Fibroblast of skin of back (primary cell): ENCODE data around the gene GPER1. TPM values are rescaled to one million over a fixed set of nuclear protein-coding genes. Genes with fewer than 3 reads are reported as not detected.
A peak's percentile ranks its signal among the peaks of the same experiment; 100 is the strongest.
"Not testable (repeated sequence)": the region's sequence is repeated elsewhere in the genome, so short reads cannot be mapped to it uniquely, and the experiment has no call there.

Source experiments
- DNase-seq: peaks from one replicate; pipeline ENCODE4 v3.0.0-alpha.2; 2013
- polyA plus RNA-seq, 2 experiments: library from polyadenylated mRNA; unstranded; fragments of 120-200 nt; gene quantifications; one replicate each; pipeline ENCODE4 v1.2.1, GENCODE V29; 2013; ENCODE audit not compliant: insufficient read length in 2 of 2

Gene GPER1
- polyA plus RNA-seq (2013, experiment 1 of 2; ENCODE audit: insufficient read length) = 0.99 TPM
- 0.32 TPM for polyA plus RNA-seq (2013, experiment 2 of 2; ENCODE audit: insufficient read length)

DNA sequence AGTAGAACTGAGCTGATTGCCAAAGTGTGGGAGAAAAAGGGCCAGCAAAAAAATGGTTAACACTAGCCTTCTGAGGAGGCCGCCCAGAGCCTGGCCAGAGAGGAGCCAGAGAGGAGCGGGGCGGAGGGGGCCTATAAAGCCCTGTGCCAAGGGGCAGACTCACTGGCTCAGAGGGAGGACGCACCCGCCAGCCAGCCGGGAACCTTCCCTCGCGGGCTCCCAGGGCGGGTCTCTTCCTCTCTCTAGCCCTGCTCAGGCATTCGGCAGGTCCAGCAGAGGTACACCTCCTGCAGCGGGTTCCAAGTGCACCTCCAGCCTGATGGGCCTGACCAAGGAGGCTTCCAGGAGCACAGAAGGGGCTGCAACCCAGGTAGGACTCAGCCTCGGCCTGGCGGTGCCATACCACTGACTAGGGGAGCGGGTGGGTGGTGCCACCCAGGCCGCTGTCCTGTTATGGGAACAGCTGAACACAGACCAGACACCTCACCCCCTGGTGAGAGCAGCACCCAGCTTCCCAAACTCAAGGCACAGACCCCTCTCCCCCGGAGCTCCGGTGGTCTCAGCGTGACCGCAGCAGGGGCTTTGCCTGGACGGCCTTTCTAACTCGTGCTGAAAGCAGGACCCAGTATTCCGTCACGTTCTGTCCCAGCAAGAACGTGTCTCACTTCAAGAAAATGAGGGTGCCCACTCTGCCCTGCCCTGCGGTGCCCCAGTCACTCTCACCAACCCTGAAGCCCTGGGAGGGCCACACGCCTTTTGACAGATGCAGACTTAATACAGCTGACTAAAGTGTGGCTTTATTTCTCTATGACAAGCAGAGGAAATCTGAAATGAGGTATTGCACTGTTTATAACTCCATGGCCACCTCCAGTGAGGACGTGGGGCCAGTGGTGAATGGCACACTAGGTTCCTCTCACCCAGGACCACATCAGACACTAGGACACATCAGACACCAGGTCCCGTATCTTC is at the start of gene GPER1:
Gene GPER1, plus strand, starts transcription at position 162 of the 969 bp plus-strand sequence. CDS start 3,616 bp downstream, outside the sequence.
- DNase-seq = peak; percentile 52

DNA sequence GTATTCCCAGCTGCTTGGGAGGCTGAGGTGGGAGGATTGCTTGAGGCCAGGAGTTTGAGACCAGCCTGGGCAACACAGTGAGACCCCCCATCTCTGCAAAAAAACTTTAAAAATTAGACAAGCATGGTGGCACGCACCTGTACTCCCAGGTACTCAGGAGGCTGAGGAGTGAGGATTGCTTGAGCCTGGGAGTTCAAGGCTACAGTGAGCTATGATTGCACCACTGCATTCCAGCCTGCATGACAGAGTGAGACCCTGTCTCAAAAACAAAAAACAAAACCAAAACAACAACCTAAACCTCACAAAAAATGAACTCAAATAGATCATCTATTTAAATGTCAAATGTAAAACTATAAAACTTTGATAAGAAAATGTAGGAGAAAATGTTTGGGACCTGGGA is 47.7 kb upstream of the GPER1 start:
- DNase-seq = not testable (repeated sequence)

DNA sequence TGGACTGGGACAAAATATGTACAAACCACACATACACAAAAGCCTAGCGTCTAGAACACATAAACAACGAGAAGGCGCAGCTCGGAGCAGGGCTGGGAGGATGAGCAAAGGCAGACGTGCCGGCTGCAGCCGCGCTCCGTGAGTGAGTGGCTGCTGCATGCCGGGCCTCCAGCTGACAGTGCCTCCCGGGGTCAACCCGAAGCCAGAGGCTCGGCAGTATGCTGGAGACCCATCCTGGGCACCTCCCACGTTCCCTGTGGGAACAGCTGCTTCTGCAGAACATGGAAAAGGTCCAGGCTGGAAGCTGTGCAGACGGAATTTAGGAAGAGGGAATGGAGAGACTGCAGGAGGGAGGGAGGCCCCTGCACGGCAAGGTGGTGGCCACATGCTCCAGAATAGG is 47.1 kb upstream of the GPER1 start:
- peak; percentile 71 for DNase-seq

DNA sequence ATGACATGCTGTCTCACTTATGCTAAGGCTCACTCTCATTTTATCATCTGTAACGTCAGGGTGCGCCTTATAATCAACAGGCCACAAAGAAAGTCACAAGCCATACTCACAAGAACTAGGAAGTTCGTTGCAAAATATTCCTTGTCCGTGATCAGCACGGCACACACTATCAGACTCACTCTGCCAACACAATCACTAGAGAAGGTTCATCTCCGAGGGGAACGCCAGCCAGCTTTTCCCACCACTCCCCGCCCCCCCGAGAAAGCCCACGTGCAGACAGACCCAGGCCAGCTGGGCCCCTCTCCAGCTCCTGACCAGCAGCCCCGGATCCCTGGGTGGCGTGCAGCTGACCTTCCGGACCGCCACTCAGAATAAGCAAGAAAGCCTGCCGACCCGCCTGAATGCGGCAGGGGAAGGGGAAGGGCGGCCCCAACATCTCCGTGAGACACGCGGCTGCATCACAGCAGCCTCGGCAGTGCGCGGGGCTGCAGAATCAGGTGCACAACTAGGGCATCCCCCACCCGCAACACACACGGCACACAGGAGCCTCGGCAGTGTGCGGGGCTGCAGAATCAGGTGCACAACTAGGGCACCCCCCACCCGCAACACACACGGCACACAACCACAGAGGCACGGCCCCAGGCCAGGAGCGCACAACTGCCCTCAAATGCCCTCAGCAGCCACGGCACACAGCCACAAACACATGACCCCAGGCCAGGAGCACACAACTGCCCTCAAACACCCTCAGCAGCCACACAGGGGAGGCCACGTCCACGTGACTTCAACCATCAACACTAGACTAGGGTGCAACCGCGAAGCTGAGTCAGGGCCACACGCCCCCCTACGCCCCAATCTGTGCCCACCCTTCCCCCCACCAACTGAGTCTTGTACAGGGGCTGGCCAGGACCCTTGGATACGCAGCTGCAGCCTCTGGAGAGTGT is 46.1 kb upstream of the GPER1 start:
- DNase-seq = no peak

DNA sequence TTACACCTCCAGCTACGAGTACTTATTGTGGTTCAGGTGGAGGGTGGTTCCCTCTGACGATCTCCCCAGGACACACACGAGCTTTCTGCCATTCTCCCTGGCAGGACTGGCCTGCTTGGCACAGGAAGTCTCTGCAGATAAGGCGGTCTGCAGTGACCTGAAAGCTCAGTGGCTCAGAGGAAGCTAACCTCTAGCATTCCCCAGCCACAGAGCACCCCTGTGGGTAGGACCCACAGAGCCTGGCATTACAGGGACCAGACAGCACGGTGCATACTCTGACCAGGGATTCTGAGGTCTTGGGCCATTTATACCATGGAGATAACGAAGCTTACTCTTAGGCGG is 45.5 kb upstream of the GPER1 start:
- no peak for DNase-seq

DNA sequence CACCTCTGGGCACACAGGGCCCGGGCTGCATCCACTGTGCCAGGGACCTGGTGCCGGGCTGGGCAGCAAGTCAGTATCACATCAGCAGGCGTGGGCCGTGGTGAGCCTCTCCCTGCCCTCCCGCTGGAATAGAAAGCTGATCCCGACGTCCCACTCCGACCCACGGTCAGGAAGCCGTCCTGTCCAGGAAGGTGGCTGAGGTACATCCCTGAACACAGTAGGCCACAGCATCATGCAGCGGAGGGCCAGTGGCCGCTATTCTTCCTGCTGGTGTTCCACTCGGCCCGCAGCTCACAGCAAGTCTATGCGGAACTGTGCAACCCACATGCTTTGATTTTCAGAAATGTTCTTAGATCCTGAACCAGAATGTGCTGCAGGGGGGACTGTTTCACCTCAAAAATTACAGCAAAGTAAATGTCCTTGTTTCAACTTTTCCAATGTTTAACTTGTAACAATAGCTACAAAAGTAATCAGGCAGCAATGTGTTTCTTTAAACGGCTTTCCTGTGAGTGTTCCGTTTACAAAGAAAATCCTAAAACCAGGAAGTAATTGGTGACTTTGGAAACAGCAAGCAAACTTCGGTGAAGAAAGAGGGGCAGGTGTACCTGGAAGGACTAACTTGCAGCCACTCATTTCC is 44.2 kb upstream of the GPER1 start:
- DNase-seq = no peak

DNA sequence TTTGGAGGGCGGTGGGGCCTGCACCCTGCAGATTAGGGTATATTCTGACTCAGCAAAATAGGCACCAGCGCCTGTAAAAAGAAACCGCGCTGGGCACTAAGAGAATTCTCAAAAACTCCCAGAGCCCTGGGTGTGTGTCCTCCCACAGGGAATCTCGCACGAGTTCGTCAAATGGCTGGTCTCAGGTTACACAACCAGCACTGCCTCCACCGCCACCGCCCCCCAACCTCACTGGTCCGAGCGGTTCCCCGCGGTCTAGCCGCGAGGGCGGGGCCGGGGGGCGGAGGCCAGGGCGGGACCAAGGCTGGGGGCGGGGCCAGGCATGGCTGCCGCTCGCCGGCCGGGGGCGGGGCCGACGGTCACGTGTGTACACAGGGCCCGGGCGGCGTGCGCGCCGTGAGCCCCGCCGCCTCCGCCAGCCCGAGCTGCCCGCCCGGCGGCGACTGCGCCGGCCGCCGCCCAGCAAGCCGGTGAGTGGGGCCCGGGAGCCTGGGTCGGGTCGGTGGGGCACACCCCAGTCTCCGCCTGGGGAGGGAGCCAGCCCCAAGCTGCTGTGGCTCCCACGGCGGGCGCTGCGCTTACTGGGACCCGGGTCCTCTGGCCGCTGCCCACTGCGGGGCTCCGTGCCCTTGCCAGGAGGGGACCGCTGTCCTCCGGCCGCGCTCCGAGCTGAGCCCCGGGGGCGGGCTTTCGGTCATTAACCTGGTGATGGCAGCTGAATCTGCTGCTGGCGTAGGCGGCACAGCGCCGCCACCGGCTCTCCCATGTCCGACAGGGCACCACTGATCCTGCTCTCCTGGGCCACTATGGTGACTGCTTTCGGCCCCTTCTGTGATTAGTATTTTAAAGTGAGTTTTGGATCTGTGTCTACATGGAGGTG is 43.5 kb upstream of the GPER1 start, which contains the start of gene GPR146:
Gene GPR146, plus strand, starts transcription at position 358 of the 880 bp plus-strand sequence. CDS start 12,970 bp downstream, outside the sequence.
- peak; percentile 97 for DNase-seq

DNA sequence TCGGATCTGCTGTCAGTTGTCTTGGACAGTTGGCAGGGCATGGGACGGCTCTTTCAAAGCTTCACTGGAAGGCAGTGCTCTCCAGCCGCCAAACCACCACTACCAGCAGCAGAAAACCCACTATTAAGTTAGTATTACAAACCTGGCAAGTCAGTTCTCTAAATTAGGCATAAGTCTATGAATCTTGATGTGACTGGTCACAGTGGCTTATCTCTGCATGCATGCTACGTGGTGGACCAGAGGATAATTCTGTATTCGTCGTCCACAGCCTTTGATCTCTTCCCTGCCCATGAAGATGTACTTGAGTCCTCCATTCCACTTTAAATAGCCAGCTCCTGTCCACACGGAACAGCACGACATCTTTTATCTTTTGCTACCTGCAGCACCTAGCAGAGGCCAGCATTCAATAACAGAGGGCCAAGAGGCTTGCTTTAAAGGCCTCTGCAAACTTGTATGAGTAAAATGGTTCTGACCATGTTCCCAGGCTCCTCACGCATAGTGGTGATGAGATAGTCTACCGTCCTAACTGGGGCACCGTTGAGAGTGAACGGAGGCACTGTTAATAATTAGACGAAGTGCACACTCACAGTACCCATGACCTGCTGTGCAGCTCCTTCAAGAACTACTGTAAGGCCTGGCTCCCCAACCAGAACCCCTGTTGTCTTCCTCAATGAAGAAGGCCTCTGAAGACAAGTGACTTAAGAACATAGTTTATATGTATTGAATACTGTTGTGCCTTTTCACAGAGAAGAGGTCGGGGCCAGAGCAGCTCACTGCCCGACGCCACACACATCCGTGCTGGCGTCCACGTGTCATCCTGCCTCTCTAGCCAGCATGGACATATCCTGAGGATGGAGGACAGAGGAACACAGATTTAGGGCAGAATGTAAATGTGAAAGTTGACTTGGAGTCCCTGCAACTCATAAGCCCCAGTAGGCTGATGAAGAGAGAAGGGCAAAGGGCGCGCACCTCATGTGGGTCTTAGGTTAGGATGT is 42.5 kb upstream of the GPER1 start:
- no peak for DNase-seq

DNA sequence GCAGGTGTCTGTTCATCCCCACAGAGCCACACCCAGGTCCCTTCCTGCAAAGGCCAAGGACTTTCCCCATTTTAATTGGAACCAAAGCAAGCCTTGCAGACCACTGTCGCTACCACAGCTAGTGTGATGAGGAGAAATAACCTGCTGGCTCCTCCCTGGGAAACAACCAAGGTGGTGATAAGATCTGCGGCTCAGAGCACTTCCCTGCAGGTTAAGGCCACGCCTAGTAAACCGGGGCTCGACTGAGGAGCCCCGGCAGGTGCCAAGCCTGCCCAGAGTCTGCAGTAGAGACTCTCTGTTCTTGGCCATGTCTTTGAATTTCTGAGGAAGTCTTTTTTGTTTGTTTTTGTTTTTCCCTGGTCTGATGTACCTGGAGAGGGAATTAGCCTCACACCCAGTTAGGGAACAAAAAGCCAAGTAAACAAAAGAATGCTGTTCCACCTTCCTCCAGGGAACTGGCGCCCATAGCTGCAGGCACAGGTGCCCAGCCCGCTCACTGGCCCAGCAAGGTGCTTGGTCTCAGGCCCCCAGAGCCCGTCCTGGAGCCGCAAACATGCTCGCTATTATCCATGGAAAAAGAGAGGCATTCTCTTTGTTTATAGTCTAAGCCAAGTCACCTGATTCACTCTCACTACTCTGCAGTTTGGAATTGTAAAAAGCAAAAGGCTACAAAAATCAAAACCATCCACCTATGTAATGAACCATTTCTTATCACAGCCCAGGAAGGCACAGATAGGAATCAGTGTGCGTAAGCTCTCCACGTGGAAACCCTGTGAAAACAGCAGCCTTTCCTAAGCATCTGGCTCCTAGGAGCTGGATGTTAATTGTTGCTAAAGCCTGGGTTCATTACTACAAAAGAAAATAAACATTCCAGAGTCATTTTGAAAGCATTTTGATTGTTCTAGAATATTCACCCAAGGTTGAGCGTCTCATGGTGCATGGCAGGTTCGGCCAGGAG is 40.9 kb upstream of the GPER1 start:
- DNase-seq = no peak

DNA sequence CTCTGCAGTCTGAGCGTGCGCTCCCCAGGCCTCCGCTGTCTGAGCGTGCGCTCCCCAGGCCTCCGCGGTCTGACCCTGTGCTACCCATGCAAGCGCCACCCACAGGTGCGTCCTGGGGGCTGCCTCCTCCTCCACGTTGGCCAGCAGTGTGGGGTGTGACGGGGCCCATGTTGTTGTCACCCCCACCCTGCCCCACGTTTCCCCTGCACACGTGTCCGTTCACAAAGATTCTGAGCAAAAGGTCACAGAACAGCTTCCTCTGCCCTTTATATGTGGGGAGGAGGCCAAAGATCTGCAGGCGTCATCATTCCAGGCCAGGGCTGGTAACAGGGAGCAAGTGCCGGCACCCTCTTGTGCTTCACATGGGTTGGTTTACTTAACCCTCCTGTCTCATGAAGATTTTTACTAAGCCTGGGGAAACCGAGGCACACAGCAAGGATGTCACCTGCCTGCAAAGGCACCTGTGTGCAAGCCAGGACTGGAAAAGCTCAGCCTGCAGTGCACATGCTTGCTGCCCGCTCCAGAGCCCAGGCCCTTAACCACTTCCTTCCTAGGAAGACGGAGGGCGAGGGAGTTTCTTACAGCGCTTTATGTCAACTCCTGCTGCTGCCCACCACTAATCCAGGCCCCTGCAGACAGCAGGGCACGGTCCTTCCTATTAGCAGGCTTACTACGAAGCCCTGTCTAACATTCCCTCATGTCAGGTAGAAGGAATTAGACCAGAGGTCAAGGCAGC is 38.7 kb upstream of the GPER1 start:
- DNase-seq = no peak

DNA sequence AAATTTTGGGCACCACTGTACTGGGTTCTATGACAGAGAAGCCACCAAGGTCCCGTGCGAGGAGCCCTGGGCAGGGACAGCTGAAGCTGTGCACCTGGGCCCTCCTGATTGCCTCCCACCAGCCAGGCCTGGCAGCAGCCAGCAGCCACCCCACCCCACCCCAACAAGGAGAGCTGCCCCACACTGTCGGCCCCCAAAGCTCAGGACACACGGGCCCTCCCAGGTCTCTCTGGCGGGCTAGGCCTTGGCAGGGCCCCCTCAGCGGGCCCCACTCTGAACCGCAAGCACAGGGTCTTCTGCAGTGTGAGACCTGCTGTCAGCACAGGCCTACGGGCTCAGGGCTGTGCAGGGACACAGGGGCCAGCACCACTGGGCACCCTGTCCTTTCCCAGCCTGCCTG is 38.1 kb upstream of the GPER1 start:
- DNase-seq = no peak

DNA sequence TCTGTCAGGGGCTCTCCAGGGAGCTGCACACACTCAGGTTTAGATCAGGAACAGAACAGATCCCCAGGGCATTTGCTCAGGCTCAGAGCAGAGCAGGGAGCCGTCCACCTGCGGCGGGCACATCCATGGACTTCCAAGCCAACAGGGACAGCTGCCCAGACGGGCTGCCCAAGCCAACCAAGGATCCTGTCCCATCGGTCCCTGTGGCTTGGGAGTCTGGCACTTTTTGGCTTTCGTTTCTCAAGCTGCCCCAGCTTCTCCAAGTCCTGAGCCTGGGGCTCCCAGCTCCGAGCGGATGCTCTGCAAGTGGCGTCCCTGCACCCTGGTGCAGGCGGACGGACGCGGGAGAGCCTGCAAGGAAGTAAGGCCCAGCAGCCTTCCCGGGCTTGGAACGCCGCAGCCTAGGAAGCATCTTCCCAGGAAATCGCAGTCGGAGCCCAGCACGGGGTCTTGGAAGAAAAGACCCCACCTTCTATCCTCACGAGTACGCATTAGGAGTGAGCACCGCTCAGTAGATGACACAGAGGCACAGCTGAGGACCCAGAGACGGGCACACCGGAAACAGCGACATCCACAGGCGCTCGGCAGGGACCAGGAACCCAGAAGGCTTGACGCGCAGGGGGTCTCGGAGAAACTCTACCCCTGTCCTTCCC is 37.5 kb upstream of the GPER1 start:
- DNase-seq = no peak

DNA sequence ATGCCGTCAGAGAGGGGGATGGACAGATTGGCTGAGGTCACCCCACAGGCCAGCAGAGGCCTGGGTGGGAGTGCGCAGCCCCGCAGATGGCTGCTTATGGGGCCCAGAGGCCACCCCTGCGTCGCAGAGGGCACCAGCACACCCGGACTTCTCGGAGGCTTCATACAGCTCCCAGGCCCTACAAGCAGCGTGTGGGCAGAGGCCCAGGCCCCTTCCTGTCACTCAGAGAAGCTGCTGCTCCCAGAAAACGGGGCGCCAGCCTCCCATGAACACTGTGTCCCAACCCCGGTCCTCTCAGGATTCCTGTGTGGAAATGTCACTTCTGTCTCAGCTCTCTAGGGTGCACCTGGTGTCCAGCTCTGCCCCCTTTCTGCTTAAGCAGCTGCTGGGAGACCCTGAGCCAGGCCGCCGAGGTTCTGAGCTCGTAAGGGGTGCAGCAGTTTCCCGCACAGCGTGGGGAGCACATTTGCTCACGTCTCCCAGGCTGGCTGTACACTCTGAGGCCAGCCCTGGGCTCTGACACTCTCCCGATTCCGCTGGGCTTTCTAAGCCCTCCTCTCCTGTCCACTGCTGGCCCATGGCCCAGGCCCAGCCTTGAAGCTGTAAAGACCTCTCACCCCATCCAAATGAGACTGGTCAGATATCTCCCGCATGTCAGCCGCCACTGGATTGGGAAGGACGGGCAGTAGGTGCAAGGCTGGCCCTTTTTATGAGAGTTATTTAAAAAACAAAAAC is 36.8 kb upstream of the GPER1 start:
- DNase-seq = no peak

DNA sequence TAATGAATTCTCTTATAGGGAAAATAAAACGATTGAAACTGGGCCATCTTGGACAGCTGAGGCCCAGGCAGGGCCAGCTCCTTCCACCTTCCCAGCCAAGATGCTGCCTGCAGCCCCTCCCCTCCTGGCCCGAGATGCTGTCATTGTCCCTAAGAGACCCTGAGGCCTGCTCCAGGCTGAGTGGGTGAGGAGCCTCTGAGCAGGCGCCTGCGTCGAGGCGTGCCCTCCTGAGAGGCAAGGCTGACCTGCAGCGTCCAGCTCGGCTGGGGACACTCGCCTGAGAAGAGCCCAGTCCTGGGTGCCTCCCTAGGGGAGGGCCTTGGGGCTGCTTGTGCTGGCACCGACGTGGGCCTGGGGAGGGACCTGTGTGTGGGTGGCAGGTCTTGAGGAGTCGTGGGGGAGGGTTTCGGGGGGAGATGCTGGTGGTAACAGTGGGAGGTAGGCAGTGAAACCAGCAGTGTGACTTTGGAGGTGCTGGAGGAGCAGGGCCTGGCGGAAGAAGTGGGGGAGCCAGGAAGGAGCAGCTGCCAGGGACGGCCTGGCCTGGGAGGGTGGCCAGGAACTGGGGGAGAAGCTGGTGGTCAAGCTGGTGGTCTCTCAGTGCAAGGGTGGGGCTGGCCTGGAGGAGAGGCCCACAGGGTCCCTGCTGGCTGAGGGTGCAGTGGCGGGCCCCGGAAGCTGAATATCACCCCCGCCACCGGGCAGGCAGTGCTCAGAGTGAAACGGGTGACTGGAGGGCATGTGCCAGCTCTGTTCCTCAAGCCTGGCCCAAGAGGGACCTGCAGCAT is 35.7 kb upstream of the GPER1 start:
- no peak for DNase-seq

DNA sequence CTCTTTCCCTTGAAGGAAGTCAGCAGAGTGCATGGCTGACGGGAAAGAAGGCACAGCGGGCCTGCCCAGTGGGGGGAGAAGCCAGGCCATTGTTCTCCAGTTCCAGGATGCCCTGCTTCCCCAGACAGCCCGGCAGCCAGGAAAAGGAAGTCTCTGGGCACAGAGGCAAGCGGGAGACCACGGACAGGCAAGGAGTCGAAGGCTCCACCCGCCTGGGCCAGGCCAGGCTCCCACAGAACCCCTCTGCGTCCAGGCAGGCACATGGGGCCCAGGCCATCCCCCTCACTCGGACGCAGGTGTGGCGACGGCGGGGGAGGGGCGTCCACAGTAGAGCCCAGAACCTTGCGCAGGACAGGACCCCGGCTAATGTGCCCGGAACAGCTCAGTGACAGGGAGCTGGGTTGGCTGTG is 34.9 kb upstream of the GPER1 start:
- no peak for DNase-seq

DNA sequence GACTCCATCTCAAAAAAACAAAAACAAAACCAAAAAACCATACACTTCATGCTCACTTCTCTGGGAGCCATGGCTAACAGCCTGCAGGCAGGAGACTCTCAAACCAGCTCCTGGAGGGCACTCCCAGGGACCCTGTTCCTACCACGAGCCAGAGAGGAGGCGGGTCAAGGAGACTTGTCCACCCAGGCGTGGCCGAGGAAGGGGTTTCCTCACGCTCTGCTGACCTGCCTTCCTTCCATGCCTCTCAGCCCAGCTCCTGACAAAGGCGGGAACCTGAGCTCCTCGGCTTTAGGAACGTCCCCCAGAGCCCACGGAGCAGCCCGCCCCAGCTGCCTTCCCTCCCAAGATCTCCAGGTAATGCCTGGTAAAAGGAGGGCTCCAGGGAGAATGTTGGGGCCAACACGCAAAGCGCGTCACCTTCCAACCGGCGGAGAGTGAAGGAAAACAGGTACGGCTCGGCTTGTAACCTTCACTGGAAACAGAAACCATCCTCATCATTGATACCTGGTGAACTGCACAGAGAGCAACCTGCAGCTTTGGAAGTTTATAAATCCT is 34.0 kb upstream of the GPER1 start:
- DNase-seq = no peak
